HG02678 (cell line): ENCODE measurements around the gene ARHGEF11.
"Not testable (repeated sequence)": the region's sequence is repeated elsewhere in the genome, so short reads cannot be mapped to it uniquely, and the experiment has no call there.

ENCODE experiments used
- ATAC-seq: cut with Tn5 transposase; IDR thresholded peaks from one replicate; pipeline ENCODE4 v1.9.1; 2021; ENCODE audit warnings: mild to moderate bottlenecking, moderate library complexity; ENCODE audit not compliant: unreplicated experiment

ARHGEF11 gene

DNA sequence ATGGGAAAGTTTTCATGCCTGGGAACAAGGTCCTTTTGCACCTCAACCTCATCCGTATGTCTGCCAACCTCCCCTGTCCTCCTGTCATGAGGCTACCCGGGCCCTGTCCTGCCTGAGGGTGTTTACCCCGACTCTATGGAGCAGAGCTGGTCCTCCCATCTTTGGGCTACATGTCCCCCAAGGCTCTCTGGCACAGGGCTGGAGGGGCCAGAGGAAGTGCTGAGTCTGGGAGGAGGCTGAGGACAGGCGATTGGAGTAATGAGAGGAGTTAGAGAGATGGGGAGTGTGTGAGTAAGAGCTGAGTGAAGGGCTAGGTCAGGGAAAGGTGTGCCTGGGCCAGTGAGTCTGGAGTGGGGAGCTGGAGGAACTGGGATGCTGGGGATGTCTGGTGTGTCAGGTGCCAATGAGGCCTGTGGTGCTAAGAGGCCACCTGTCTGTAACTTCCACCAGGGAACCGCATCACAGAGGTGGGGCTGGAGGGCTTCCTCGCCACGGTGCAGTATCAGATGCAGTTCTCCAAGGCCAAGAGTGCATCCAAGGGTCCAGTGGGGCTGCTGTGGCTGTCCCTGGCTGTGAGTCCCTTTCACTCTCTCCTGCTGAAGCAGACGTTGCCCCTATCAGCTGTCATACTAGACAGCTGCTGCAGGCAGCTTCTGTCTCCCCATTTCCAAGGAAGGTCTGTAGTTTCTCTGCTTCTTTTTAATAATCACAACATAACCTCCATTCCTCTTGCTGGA, 113.4 kb downstream of the ARHGEF11 start:
- ATAC-seq: no peak

DNA sequence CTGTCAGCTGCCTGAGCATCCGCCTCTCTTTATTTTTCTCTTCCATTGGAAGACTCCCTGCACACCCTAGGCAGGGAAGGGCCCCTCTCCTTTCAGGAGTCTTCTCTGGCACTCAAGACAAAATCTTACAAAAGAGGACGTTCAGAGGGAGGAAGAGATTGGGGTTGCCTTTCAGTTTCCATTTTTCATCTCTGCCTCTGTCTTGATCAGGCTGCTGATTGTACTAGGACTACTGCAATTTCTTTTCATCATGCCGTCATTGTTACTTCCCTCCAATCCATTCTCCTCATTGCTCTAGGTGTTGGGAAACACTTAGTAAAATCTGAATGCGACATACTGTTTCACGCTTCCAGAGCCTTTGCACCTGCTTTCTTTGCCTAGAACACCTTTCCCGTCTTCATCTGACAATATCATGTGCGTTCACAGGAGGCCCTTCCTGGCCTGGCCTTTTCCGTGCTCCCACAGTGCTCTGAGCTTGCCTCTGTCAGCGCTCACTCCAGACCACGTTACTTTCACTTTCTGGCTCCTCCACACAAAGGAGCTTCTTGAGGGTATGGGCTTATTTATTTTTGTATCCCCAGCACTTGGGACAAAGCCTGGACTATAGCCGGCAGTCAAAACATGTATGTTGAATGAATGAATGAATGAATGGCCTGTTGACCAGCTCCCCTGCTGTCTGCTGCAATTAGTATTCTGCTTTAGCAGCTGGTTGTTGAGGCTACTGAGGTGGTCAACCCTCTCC, 114.2 kb downstream of the ARHGEF11 start:
- ATAC-seq: no peak

DNA sequence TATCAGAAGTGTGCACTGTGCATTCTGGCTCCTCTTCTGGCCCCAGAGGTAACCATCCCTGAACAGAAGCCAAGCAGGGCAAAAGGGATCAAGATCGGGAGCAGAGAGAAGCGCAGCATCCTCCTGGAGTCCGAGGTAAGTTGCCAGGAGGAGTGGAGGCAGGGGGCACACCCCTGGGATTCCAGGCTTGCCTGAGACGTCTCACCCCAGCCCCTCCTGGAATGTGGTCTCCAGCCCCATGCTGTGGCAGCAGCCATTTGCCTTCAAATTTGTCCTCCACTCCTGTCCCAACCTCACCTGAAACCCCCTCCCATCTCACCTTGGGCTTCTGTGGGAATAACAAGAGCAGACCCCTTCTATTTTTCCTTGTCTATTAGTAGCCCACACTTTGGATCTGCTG, 115.1 kb downstream of the ARHGEF11 start:
- no peak for ATAC-seq

DNA sequence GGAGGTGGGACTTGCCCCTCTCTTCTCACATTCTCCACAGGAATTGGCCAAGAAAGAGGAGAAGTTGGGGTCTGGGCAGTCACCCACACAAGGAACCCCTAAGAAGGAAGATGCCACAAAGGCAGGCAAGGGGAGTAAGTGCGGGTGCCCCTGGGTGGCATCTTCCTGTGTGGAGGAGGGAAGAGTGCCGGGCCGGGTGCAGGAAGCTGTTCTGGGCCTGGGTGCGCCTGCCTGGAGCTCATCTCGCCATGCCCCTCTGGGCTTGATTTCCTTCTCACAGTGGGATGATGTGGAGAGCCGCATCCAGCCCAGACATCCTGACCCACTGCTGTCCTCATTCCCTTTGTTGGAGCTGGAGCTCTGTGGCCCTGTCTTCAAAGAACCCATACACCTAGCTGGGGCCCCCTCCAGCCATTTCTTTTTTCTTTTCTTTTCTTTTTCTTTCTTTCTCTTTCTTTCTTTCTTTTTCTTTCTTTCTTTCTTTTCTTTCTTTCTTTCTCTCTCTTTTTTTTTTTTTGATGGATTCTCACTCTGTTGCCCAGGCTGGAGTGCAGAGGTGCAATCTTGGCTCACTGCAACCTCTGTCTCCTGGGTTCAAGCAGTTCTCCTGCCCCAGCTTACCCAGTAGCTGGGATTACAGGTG, 115.8 kb downstream of the ARHGEF11 start:
- ATAC-seq: no peak

DNA sequence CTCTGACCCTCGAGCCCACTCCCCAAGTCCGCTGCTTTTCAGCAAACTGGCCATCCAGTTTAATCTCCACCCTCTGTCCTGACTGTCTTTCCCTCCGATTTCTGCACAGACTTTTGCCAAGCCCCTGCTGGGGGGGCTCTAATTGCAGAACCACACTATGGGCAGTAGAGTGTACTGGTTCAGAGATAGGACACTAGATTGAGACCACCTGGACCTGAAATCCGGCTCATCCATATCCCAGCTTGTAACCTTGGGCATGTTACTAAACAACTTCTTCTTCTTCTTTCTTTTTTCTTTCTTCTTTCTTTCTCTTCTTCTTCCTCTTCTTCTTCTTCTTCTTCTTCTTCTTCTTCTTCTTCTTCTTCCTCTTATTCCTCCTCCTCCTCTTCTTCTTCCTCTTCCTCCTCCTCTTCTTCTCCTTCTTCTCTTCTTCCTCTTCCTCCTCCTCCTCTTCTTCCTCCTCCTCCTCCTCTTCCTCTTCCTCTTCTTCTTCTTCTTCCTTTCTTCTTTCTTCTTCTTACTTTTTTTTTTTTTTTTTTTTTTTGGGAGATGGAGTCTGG, 117.4 kb downstream of the ARHGEF11 start:
- ATAC-seq: no peak

DNA sequence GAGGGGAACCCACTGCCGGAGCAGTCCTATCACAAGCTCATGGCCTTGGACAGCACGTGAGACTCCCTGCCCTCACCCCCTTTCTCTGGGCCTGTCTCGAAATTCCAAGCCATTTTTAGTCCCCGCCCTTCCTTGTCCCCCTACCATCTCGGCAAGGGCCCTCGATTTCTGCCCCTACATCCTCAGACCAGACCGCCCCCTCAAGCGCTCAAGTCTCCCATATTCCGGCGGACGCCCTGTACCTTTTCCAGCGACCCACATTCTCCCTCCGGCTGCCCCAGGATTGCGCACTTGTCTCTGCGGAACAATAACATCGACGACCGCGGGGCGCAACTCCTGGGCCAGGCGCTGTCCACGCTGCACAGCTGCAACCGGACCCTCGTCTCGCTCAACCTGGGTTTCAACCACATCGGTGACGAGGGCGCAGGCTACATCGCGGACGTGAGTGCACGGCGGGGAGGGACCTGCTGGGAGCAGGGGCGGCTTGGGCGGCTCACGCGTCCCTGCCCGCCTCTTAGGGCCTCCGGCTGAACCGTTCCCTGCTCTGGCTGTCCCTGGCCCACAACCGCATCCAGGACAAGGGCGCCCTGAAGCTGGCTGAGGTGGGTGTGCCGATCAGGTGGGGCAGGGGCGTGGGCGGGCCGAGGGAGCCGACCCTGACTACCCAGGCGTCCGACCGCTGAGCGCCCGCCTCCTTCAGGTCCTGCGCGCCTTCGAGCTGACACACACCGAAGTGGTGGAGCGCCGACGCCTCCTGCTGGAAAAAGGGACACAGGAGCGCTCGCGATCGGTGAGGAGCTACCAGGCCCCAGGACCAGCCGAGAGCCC, 118.1 kb downstream of the ARHGEF11 start:
- no peak for ATAC-seq

DNA sequence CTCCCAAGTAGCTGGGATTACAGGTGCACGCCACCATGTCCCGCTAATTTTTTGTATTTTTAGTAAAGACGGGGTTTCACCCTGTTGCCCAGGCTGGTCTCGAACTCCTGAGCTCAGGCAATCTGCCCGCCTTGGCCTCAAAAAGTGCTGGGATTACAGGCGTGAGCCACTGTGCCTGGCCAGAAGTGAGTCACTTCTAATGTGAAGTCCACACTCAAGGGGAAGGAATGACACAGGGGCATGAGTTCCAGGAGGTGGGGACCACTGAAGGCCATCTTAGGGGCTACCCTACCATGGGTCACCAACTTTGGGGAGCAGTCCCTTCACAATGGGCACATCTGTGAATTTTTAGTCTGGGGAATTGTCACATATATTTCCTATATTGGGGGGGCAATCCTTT, 118.8 kb downstream of the ARHGEF11 start:
- ATAC-seq: not testable (repeated sequence)

DNA sequence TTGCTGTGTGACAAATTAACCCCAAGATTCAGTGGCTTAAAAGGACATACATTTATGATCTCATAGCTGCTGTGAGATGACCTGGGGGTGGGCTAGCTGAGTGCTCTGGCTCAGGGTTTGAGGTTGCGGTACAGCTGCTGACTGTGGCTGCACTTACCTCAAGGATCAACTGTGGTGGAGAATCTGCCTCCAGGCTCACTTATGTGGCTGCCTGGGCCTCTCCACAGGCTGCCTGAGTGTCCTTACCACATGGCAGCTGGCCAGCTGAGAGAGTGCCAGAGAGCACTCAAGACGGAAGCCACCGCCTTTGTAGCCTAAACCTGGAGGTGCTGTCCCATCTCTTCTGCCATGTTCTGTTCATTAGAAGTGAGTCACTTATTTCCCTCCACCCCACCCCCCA, 119.4 kb downstream of the ARHGEF11 start:
- no peak for ATAC-seq

DNA sequence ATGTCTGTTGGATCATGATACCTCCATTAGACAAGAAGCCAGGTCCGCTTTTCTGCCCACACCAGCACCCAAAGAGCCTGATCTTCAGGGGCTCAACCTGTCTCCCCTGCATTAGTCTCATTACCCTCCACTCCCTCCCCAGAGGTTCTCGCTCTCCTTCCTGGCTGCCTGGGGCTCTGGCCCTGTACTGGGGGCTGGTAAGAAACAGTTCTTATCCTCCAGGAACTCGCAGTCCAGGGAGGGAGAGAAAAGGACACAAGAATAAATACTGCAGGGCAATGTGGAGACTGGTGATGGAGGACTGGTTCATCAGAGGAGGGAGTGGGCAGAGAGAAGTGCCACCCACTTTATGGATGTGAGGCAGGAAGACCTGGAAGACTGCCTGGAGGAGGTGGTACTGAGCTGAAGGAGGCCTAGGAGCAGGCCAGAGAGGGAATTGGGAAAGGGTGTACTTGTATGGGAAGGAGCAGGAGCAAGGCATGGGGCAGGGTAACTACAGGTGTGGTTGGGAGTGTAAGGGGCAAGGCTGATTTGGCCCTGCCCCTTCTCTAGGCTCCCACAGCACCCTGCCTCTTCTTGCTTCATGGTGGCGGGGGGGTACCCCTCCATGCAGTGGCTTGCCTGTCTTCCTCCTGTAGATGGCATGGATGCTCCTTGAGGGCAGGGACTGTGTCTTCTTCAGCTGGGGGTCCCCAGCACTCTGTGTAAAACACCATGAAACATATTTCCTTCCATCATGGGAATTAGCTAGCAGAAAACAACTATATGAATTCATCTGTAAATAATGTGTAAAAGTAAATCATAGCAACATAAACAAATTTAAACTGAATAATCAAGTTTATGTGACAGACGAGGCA, 120.2 kb downstream of the ARHGEF11 start:
- ATAC-seq: no peak

DNA sequence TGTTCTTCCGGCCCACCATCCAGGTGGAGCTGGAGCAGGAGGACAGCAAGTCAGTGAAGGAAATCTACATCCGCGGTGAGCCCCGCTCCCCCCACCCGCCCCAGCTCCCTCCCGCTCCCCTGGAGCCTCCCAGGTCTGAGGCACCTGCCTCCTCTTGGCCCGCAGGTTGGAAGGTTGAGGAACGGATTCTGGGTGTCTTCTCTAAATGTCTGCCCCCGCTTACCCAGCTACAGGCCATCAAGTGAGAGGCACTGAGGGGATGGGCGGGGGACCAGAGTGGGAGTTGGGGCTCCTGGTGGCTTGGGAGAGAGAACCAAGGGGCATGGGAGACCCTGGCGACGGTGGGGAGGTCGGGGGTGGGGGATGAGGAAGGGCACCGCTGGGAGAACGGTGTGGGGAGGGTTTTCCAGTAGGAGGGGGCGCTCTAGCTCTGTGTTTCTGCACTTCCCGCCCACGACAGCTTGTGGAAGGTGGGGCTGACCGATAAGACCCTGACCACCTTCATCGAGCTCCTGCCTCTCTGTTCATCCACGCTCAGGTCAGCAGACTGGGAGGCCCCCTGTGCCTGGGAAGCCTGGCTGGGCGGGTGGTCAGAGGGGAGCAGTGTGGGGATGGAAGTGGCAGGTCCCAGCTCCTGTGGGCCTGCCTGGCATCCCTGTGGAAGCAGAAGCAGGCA, 120.9 kb downstream of the ARHGEF11 start:
- no peak for ATAC-seq

DNA sequence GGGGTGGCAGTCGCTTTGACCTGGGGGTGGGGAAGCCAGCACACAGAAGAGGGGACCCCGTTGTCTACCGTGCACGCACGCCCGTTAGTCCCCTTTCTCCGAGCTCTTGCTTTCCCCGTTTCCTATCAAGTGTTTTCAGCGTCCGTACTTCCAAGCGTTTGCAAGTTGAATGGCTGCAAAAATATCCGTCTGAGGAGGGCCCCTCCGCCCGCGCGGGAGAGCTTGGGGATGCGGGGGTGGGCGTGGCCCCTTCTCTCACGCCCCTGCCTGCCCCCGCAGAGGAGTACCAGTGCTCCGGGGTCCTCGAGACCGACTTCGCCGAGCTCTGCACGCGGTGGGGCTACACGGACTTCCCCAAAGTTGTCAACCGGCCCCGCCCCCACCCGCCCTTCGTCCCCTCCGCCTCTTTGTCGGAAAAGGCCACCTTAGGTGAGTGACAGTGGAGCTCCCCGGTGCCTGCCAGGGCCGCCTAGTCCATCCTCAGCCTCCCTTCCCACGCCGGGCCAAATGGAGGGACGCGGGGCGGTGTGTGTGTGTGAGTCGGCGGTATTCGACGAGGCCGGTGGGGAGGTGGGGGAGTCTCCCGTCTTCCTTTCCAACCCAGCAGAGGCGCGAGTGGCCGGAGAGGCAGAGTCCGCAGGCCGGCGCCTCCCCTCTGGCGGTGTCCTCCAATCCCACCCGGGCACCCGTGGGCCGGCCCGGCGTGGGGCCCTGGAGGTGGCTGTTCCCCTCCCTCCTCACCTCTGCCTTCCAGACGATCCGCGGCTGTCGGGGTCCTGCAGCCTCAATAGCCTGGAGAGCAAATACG, 121.7 kb downstream of the ARHGEF11 start:
- no peak for ATAC-seq

DNA sequence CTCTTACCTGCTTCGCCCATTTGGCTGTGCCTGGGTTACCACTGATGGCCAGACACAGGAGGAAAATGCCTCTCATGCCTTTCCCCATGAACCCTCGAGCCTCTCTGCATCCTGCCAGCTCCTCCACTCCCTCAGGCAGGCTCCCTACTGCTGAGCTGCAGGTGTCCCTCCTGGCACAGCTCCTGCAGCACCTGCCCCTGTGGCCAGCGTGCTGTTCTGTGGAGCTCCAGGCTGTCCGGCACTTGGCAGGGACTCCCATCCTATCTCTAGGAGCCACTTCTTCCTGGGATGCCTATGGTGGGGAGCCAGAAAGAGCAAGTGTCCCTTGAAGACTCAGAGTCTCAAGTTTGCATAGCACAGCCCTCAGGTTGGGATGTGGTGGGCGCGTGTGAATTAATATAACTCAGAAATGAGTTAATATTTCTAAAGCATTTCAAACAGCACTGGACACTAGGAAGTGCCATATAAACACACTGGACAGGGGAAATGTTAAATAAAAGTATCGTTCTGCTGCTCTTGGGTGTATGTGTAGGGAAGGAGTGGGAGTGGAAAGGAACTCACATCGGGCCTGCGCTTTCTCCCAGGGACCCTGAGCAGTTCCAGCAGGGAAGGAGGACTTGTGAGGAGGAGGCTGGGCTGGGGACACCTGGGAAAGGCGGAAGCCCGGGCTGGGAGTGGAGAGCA, 122.4 kb downstream of the ARHGEF11 start:
- ATAC-seq: no peak

DNA sequence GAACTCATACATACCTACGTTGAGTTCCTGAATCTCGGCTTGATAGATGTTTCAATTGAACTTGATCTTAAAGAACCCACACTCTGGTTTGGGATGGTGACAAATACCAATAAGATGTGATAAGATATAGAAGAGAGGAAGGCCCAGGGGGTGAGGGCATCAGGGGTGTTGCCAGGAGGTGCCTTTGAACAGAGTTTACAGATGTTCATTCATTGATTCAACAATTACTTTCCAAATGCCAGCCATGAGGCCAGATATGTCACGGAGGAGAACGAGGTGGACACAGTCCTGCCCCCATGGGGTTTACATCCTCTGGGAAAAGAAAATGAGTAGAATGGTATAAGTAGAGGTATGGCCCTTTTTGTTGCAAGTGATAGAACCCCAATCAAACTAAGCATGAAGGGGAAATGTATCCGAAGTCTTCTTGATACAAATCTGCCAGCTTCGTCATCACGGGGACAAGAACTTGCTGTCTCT, 124.5 kb downstream of the ARHGEF11 start:
- no peak for ATAC-seq

DNA sequence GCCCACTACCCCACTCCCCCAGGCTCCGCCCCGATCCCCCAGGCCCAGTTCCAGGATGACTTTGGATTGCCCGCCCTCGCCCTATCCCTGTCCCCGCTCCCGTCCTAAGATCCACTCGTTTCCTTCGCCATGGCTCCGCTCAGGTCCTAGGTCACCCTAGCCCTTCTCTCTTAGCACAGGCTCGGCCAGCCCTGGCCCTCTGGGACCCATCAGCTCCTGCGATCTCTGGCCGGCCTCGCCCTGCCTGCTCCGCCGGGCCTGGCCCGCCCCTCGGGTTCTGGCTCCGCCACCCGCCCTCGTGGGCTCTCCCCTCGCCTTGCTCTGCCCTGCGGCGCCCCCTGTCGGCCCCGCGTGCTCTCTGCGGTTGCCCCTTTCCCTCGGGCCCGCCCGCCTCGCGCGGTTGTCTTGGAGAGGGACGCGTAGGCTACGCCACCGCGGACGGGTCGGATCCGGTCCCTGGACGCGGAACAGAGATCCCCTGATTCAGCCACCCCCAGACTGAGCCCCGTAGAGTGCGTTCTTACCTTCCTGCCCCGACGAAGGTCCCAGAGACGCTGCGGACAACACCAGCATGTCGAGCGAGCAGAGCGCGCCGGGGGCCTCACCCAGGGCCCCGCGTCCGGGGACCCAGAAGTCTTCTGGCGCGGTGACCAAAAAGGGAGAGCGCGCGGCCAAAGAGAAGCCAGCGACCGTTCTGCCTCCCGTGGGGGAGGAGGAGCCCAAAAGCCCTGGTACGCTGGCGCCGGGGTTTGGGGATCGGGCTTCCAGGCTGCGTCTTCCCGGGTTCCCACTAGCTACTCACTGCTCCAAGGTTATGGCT, 125.1 kb downstream of the ARHGEF11 start, which contains the start of gene LRRC71:
TSS of gene LRRC71 (plus strand) at position 400 of the 820 bp plus-strand sequence. CDS start at position 572, 172 bp downstream.
- no peak for ATAC-seq

DNA sequence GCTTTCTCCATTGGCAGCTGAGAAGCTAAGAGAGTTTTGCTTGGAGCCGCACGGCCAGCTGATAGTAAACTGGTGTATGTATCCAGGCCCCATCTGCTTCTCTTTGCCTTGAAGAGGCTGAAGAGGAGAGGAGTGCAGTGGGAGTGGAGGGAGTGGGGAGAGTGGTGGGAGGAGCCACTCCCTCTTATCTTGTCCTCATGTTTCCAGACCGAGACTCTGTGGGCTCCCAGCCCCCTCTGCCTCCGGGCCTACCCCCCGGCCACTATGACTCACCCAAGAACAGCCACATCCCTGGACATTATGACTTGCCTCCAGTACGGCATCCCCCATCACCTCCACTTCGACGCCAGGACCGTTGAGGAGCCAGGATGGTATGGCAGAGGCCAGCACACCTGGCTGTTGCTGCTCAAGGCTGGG, 131.1 kb downstream of the ARHGEF11 start:
- no peak for ATAC-seq

DNA sequence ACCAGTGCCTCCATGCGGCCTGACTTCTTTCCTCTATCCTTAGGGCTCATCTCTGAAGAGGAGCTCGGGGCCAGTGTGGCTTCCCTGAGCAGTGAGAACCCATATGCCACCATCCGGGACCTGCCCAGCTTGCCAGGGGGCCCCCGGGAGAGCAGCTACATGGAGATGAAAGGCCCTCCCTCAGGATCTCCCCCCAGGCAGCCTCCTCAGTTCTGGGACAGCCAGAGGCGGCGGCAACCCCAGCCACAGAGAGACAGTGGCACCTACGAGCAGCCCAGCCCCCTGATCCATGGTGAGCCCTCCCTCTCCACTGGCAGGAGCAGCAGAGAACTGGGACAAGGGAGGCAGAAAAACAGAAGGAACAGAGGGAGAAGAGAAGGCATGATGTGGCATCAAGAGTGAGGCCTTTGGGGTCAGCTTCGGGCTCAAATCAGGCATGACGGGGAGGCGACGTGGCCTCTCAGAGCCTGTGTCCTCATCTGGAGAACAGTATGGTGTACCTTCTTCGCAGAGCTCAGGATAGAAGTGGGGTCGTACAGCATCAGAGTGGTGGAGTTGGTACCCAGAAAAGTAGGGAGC, 131.6 kb downstream of the ARHGEF11 start:
- ATAC-seq: no peak
